Panc1 (cell line): ENCODE measurements around the gene ITGA2. TPM values are rescaled to one million over a fixed set of nuclear protein-coding genes. Genes with fewer than 3 reads are reported as not detected.

Source experiments
- ATAC-seq: fragments of 200-7000 bp; cut with Tn5 transposase; 2 replicates; pipeline ENCODE4 v1.9.1; 2020; ENCODE audit warnings: mild to moderate bottlenecking, moderate library complexity
- BruUV-seq: library from RNA; stranded (reverse); fragments of 400-500 nt; replicated peaks from 2 replicates; lab custom pipeline; 2021; lab: Mats Ljungman, UMichigan
- CTCF ChIA-PET: fragments of 300-600 bp; sonication (Branson Sonifier 250); formaldehyde crosslinking; loops from one replicate; lab custom pipeline; 2022; ENCODE audit warnings: antibody characterized with exemption; lab: Charles Lee
- POLR2A ChIA-PET: fragments of 300-600 bp; sonication (Branson Sonifier 250); formaldehyde crosslinking; loops from one replicate; lab custom pipeline; 2022; ENCODE audit warnings: antibody characterized with exemption; lab: Charles Lee
- DNase-seq: peaks from one replicate; pipeline ENCODE4 v3.0.0-alpha.2; 2010; ENCODE audit warnings: low read depth, low spot score
- H3K27ac ChIP-seq: 2 replicates; pipeline ENCODE4 v1.5.1; 2011; ENCODE audit warnings: mild to moderate bottlenecking, low read length, inconsistent platforms
- H3K27me3 ChIP-seq: fragments of 200-500 bp; sonication (Bioruptor generic); 2 replicates; pipeline ENCODE4 v1.6.0; 2014; ENCODE audit warnings: low read length, inconsistent platforms; ENCODE audit not compliant: control insufficient read depth, insufficient read depth
- H3K36me3 ChIP-seq: fragments of 200-500 bp; sonication (Bioruptor generic); 2 replicates; pipeline ENCODE4 v1.5.1; 2014; ENCODE audit warnings: inconsistent platforms, mild to moderate bottlenecking, low read length, moderate library complexity; ENCODE audit not compliant: control insufficient read depth, insufficient read depth
- H3K4me1 ChIP-seq: 2 replicates; pipeline ENCODE4 v1.5.1; 2011; ENCODE audit warnings: inconsistent platforms, mild to moderate bottlenecking, low read length, moderate library complexity; ENCODE audit not compliant: control insufficient read depth, insufficient read depth
- H3K4me3 ChIP-seq, 2 experiments: 2 replicates each; pipeline ENCODE4 v1.5.1; 2011 to 2012; ENCODE audit warnings: low read depth in 2 of 2, low read length in 2 of 2, mild to moderate bottlenecking in 2 of 2, inconsistent platforms in 1 of 2, moderate library complexity in 1 of 2
- H3K9me3 ChIP-seq: fragments of 200-500 bp; sonication (Bioruptor generic); 2 replicates; pipeline ENCODE4 v1.5.1; 2014; ENCODE audit warnings: low read depth, mild to moderate bottlenecking, inconsistent platforms, low read length, moderate library complexity; ENCODE audit not compliant: control insufficient read depth, insufficient read depth
- CTCF ChIP-seq: fragments of 450-650 bp; IDR thresholded peaks from 2 replicates; pipeline ENCODE4 v1.5.1; 2017; ENCODE audit warnings: mild to moderate bottlenecking
- POLR2AphosphoS5 ChIP-seq: IDR thresholded peaks from 2 replicates; pipeline ENCODE4 v1.6.1; 2012; ENCODE audit warnings: mild to moderate bottlenecking, low read depth, low read length, moderate library complexity
- REST ChIP-seq, 2 experiments: IDR thresholded peaks; 2 replicates each; pipeline ENCODE4 v1.6.1; 2011 to 2012; ENCODE audit warnings: low read depth in 2 of 2, control low read depth in 1 of 2, low read length in 1 of 2, mild to moderate bottlenecking in 1 of 2, moderate library complexity in 1 of 2; ENCODE audit not compliant: insufficient read depth in 1 of 2
- SIN3A ChIP-seq: IDR thresholded peaks from 2 replicates; pipeline ENCODE4 v1.6.1; 2012; ENCODE audit warnings: low read depth, mild to moderate bottlenecking, low read length, moderate library complexity, borderline replicate concordance; ENCODE audit not compliant: insufficient read depth
- TCF7L2 ChIP-seq: IDR thresholded peaks from 2 replicates; pipeline ENCODE4 v1.6.1; 2011; ENCODE audit warnings: mild to moderate bottlenecking, low read depth, low read length, inconsistent platforms
- in situ Hi-C: cut with HindIII; loops from 2 replicates; pipeline ENCODE4 v1.10.0; 2016; ENCODE audit warnings: low sequenced_read_pairs, low pct_unique_long_range_greater_than_20kb
- intact Hi-C: fragments of 100-400 bp; cut with micrococcal nuclease; formaldehyde crosslinking; loops from one replicate; pipeline ENCODE4 v1.10.0; 2022; ENCODE audit not compliant: unreplicated experiment
- total RNA-seq: library from RNA; stranded (reverse); gene quantifications from one replicate; pipeline ENCODE4 v1.2.1, GENCODE V29; 2021; ENCODE audit not compliant: unreplicated experiment

The ITGA2 gene
- total RNA-seq, 1 experiment from 2014 or later, result 41.8 TPM

- Histone ChIP-seq H3K27me3 (no peaks in the 10 kb centered on the region), H3K27ac (no peak overlapping the region), H3K36me3 (peaks cover 35% of the 10 kb centered on the region), H3K9me3 (no peaks in the 10 kb centered on the region), H3K4me3 (no peak overlapping the region), H3K4me1 (peaks cover 3% of the 10 kb centered on the region; the same call in 1 of the 2 replicates)
- DNase-seq, result no peak
- BruUV-seq, result no TSS peak
- in situ Hi-C loops (no loop called here), intact Hi-C loops (no loop called here)
- CTCF ChIA-PET, result no interaction called here
- no peak for ATAC-seq
- no peak for TF ChIP-seq TCF7L2
- POLR2A ChIA-PET, result no interaction called here
These were observed 84.2 kb downstream of the ITGA2 start for GRCh38 chr5:53073348-53073747.

GRCh38 chr5:53076014-53076583, 86.9 kb downstream of the ITGA2 start:
- Histone ChIP-seq H3K4me1 (no peaks in the 10 kb centered on the region), H3K9me3 (no peaks in the 10 kb centered on the region), H3K27me3 (no peaks in the 10 kb centered on the region), H3K27ac (no peak overlapping the region), H3K4me3 (no peak overlapping the region), H3K36me3 (peaks cover 34% of the 10 kb centered on the region)
- CTCF ChIA-PET, result no interaction called here
- TF ChIP-seq REST (IDR thresholded peaks at IDR 0.05; ENCODE audit: insufficient read depth in 1 of 2, low read depth in 2 of 2, low read length in 1 of 2) (no peak), TCF7L2 (no peak), SIN3A (no peak), CTCF (no peak), POLR2AphosphoS5 (no peak)
- POLR2A ChIA-PET, result no interaction called here
- intact Hi-C loops, result no loop called here
- in situ Hi-C loops, result no loop called here
- ATAC-seq, result no peak
- BruUV-seq, result no TSS peak
- no peak for DNase-seq

DNA sequence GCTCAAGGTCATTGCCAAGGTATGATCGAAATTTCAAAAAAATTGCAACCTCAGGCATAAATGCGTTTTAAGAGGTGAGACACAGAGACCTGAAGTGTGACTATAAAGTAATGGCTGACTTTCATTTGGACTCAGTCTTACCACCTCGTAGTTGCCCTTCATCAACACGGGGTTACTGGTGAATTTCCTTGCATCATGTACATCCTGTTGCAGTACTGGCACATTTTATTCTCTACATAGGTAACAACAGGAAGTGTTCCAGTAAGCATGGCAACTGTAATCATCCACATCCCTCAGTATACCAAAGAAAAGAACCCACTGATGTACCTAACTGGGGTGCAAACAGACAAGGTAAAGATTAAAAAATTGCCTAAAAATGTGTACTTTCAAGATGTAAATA, 91.1 kb downstream of the ITGA2 start:
- Histone ChIP-seq H3K36me3 (peaks cover 34% of the 10 kb centered on the region), H3K4me1 (no peaks in the 10 kb centered on the region), H3K27ac (no peak overlapping the region), H3K9me3 (no peaks in the 10 kb centered on the region), H3K27me3 (no peaks in the 10 kb centered on the region), H3K4me3 (no peak overlapping the region)
- ATAC-seq, result no peak
- POLR2A ChIA-PET, result no interaction called here
- in situ Hi-C loops (no loop called here), intact Hi-C loops (no loop called here)
- no TSS peak for BruUV-seq
- CTCF ChIA-PET, result no interaction called here
- DNase-seq, result no peak
- TF ChIP-seq SIN3A (no peak), TCF7L2 (no peak), CTCF (no peak), POLR2AphosphoS5 (no peak), REST (IDR thresholded peaks at IDR 0.05; ENCODE audit: insufficient read depth in 1 of 2, low read depth in 2 of 2, low read length in 1 of 2) (no peak)
